HG03064 (cell line): ENCODE data around the gene SNURF.
"Not testable (repeated sequence)": the region's sequence is repeated elsewhere in the genome, so short reads cannot be mapped to it uniquely, and the experiment has no call there.

Source experiments
- ATAC-seq: cut with Tn5 transposase; IDR thresholded peaks from one replicate; pipeline ENCODE4 v1.9.1; 2021; ENCODE audit warnings: low read depth; ENCODE audit not compliant: unreplicated experiment

SNURF gene

DNA sequence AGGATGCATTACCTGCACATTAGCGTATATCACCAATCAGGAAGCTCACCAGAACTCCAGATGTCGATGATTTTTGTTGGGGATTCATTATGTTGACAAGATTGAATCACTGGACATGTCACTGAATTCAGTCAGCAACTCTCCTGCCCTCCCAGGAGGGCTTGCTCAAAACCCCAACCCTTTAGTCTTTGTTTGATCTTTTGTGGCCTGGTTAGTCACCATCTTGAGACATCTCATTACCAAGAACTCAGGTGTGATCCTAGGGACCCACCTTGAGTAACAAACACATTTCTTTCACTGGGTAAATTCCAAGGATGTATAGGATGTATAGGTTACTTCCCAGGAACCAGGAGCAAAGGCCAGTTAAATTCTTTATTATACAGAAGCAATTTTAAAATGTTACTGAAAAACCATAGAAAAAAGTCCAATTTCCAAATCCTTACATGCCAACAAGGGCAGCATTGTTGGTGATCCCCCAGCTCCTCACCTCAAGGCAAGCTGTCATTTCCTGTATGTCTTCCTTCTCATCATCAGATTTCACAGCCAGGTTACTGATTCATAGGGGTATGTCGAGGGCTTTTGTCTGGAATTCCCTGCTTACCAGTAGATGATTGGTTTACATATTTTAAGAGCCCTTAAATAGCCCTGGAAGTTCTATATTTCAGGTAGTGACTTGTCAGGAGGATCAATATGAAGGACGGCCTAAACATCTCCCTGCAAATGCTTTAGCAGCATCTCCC is 11.7 kb downstream of the SNURF start:
- ATAC-seq: no peak

DNA sequence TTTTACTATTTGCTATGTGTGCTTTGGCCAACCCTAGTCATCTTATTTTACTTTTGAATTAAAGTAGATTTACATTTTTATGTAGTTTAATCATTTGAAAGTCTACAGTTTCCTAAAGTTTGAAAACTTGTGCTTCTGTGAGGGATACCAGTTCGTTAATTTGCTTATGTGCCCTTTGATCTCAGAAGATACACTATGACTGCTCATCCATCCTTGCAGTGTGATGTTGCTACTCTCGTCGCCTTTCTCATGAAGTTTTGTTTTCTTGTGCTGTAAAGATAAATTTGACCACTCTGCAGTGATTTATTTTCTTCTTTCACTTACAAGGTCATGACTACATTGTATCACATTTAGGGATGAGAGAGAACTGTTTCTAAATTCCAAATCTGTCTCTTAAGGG is 16.3 kb downstream of the SNURF start:
- no peak for ATAC-seq

DNA sequence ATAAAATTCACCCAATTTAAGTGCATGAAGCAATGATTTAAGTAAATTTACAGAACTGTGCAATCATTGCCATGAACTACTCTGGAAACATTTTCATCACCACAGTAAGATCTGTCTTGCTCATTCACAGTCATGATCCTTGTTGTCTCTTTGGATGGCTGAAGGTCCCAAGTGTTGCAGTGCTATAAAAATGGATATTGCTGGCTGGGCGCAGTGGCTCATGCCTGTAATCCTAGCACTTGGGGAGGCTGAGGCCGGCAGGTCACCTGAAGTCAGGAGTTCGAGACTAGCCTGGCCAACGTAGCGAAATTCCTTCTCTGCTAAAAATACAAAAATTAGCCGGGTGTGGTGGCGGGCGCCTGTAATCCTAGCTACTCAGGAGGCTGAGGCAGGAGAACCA is 17.0 kb downstream of the SNURF start:
- no peak for ATAC-seq

DNA sequence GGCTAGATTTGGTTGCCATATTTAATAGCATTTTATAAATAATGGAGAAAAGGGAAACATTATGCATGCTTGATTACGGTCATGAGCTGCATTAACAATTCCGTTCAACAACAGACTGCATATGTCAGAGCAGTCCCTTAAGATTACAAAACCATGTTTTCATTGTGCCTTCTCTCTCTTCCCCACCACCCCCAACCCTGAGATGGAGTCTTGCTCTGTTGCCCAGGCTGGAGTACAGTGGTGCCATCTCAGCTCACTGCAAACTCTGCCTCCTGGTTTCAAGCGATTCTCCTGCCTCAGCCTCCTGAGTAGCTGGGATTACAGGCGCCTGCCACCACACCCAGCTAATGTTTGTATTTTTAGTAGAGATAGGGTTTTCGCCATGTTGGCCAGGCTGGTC is 17.9 kb downstream of the SNURF start:
- ATAC-seq: not testable (repeated sequence)

DNA sequence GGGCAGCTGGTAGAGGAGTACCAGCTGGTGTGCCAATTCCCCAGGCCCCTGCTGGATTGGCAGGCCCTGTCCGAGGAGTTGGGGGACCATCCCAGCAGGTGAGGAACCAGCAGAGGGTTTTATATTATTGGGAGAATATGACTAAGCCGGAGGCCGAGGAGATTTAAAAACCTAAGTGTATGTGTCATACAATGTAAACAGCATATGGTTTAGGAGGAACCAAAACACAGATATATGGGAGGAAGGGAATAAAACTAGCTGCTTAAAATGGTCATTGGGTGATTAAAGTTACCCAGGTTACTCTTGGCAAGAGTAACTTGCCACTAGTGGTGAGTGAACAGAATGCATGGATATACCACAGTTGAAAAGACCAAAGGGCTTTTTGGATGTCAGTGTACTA is 22.1 kb downstream of the SNURF start:
- no peak for ATAC-seq

DNA sequence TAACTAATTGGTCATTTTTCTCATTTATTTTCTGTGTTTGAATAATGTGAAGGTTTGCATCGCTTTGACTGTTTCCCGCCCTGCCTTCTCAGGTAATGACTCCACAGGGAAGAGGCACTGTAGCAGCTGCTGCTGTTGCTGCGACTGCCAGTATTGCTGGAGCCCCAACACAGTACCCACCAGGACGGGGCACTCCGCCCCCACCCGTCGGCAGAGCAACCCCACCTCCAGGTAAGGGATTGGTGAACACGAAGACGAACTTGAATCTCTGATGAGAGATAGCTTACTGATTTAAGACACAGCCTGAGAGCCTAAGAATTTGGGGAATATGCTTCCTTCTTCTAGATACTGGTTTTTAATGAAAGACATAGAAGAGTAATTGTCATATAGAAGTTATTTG is 22.9 kb downstream of the SNURF start:
- no peak for ATAC-seq

DNA sequence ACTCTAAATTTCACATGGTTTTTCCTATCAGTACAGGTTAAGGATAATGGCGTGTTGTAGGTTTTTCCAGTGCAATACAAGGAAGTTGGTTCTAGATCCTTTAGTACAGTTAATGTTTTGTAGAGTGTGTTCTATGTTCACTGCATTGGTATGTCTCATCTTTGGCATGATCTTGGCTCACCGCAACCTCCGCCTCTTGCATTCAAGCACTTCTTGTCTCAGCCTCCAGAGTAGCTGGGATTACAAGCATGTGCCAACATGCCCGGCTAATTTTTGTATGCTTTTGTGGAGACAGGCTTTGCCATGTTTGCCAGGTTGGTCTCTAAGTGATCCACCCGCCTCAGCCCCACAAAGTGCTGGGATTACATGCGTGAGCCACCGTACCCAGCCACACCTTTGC is 30.4 kb downstream of the SNURF start:
- ATAC-seq: no peak

DNA sequence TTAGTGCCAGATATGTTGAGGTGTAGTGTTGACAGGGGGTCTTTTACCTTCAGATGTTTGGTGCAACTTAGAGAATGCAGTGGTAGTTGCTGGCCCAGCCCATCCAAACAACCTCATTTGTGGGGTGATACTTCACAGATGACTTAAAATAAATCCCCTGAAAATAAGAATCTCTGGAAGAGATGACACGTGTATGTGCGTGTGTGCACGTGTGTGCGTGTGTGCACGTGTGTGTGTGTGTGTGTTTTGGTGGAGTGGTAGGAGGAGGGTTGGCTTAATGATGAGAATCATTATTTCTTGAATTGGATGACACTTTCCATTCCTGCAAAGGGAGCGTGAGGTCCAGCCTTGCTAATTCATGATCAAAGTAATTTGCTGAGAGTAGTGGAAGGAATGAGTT is 31.9 kb downstream of the SNURF start:
- ATAC-seq: no peak
